Mucosa of descending colon (tissue), 3 donors: ENCODE measurements around the gene ACSF2. TPM values are rescaled to one million over a fixed set of nuclear protein-coding genes. Genes with fewer than 3 reads are reported as not detected.
A peak's percentile ranks its signal among the peaks of the same experiment; 100 is the strongest.
"Not testable (repeated sequence)": the region's sequence is repeated elsewhere in the genome, so short reads cannot be mapped to it uniquely, and the experiment has no call there.

Source experiments
- ATAC-seq: fragments of 200-7000 bp; cut with Tn5 transposase; one replicate; pipeline ENCODE4 v1.9.1; 2020; ENCODE audit warnings: mild to moderate bottlenecking, moderate library complexity
- DNase-seq, 3 donors: peaks; one replicate each; pipeline ENCODE4 v3.0.0-alpha.2; 2020
- H3K36me3 ChIP-seq: fragments of 200-600 bp; one replicate; pipeline ENCODE4 v1.8.0; 2021; ENCODE audit warnings: low read depth, mild to moderate bottlenecking
- H3K4me1 ChIP-seq: fragments of 200-600 bp; one replicate; pipeline ENCODE4 v1.8.0; 2021; ENCODE audit warnings: low read depth, mild to moderate bottlenecking
- H3K4me3 ChIP-seq: fragments of 200-600 bp; one replicate; pipeline ENCODE4 v1.8.0; 2021; ENCODE audit warnings: mild to moderate bottlenecking
- H3K9me3 ChIP-seq: fragments of 200-600 bp; one replicate; pipeline ENCODE4 v1.8.0; 2021; ENCODE audit warnings: mild to moderate bottlenecking
- intact Hi-C, 2 donors: fragments of 100-400 bp; cut with DNase I in 1 of 2; cut with micrococcal nuclease in 1 of 2; formaldehyde crosslinking; loops; one replicate each; pipeline versions ENCODE4 v1.11.0 to v1.11.1; 2022; cut with DNase I, micrococcal nuclease
- total RNA-seq, 3 donors: library from RNA; stranded (reverse); fragmentation: NEBNext Ultra II Directional in 2 of 3; extraction: Animal tissue kit (Norgen Biotek cat#: 25700) in 2 of 3; gene quantifications; one replicate each; pipeline versions ENCODE4 v1.2.1 to v1.2.4, GENCODE V29; 2021 to 2023
- TF ChIP-seq, protein P1 (sequence below): fragments of 200-600 bp; IDR thresholded peaks from one replicate; pipeline ENCODE4 v1.8.0; 2022; ENCODE audit warnings: antibody characterized with exemption, mild to moderate bottlenecking
- donor health status: DM: no; HTN: no; CAD: no; lungs with moderate emphysema.
- donor health status: DM: no; HTN: no; CAD: no.
- donor health status: DM: no; HTN: yes; CAD: no.

Gene ACSF2
- total RNA-seq, 3 donors from 2014 or later, result 79.7 to 246 (median 99.4) TPM

DNA sequence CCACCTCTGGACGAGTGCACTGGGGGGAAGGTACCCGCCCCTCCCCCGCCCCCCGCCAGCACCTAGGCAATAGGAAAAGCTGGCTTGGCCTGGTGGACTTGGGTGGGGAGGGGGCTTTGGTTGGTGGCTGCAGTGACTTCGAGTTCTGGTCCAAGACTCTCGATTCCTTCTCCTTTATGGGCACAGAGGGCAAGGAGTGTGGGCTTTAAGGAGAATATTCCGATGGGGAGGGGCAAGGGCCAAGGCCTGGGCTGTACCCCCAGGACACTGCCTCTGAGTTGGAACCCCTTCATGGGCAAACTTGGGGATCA is 409 bp downstream of the ACSF2 start:
- intact Hi-C loops, result no loop called here
- ATAC-seq, result peak; percentile 0
- peak in 1 of 3 donors; percentile 48 for DNase-seq
- Histone ChIP-seq H3K9me3 (no peaks in the 10 kb centered on the region), H3K4me3 (peak overlapping the region; percentile 74), H3K4me1 (peaks cover 34% of the 10 kb centered on the region), H3K36me3 (no peaks in the 10 kb centered on the region)
- TF ChIP-seq, protein P1, sequence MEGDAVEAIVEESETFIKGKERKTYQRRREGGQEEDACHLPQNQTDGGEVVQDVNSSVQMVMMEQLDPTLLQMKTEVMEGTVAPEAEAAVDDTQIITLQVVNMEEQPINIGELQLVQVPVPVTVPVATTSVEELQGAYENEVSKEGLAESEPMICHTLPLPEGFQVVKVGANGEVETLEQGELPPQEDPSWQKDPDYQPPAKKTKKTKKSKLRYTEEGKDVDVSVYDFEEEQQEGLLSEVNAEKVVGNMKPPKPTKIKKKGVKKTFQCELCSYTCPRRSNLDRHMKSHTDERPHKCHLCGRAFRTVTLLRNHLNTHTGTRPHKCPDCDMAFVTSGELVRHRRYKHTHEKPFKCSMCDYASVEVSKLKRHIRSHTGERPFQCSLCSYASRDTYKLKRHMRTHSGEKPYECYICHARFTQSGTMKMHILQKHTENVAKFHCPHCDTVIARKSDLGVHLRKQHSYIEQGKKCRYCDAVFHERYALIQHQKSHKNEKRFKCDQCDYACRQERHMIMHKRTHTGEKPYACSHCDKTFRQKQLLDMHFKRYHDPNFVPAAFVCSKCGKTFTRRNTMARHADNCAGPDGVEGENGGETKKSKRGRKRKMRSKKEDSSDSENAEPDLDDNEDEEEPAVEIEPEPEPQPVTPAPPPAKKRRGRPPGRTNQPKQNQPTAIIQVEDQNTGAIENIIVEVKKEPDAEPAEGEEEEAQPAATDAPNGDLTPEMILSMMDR, result no peak

DNA sequence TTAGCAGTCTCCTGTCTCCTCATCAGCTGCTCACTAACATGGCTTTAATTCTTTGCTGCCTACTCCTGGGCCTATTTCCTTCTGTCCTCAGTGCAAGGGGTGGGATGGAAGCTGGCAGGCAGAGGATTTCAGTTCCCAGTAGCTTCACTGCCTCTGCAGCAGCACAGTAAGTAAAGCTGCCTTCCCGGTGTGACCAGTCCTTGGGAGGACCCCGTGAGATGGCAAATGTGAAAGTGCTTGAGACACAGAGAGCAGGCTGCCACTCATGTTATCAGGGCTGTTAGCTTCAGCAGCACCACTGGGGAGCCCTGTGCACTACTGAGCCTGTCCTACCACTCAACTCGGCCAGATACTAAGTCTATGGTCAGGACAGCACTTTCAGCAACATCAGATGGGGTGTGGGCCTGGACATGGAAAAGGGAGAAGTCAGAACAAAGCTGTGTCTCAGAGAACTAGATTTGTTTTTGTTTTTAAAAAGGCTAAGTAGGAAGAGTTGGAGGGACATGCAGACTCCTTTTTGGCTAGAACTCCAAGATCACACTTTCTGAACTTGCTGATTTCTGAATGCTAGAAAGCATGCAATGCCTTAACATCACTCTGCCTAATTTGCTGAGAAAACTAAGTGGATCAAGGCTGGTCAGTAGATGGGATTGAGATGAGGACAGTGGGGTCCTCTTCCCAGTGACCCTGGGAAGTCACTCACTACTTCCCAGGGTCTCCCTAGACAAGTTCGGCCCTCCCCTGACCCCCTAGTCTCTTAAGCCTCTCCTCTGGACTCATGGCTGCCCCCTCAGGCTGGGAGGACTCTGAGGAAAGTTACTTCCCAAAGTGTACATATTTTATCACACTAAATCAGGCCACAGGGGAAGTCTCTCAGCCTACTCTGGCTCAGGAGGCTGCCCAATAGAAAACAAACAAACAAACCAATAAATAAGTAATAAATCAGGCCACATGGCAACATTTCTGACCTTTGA is 1.1 kb downstream of the ACSF2 start:
- TF ChIP-seq, protein P1, result no peak
- DNase-seq, result peak in 2 of 3 donors; percentile 57 to 63
- peak overlapping the region; percentile 74 for H3K4me3 ChIP-seq
- intact Hi-C loops, result no loop called here
- ATAC-seq, result peak; percentile 55
- no peaks in the 10 kb centered on the region for H3K36me3 ChIP-seq
- no peaks in the 10 kb centered on the region for H3K9me3 ChIP-seq
- peaks cover 30% of the 10 kb centered on the region for H3K4me1 ChIP-seq

DNA sequence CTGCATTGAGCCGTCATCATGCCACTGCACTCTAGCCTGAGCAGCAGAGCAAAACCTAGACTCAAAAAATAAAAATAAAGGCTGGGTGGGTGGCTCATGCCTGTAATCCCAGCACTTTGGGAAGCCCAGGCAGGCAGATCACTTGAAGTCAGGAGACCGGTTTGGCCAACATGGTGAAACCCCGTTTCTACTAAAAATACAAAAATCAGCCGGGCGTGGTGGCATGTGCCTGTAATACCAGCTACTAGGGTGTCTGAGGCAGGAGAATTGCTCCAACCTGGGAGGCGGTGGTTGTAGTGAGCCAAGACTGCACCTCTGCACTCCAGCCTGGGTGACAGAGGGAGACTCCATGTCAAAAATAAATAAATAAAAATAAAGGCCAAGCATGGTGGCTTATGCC is 2.1 kb downstream of the ACSF2 start:
- DNase-seq, H3K36me3 ChIP-seq, H3K9me3 ChIP-seq, H3K4me3 ChIP-seq, ATAC-seq, intact Hi-C loops: not testable (repeated sequence)
- peaks cover 30% of the 10 kb centered on the region for H3K4me1 ChIP-seq

DNA sequence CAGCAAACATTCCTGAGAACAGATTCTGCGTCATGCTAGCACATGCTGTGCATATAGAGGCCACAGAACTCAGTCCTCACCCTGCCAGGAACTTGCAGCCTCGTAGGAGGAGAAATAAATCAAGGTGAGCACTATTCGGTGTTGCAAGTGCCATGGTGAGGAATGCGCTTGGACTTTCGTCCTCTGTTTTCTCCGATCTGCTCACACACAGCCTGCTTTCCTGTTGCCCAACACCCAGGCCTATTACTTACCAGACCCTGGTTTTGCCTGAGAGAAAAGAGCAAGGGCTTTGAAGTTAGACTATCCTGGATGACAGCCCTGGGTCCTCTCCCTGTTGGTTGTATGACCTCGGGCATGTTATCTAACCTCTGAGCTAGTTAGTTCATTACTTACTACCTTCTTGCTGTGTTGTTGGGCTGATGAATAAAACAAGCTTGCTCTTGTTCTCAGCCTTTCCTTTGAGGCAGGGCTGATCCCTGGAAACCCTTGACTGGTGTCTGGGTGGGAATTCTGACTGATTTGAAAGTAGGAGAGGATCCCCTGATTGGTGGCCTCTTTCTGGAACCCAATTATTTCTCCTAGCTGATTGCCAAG is 2.9 kb downstream of the ACSF2 start:
- Histone ChIP-seq H3K9me3 (no peaks in the 10 kb centered on the region), H3K4me1 (peaks cover 30% of the 10 kb centered on the region), H3K36me3 (no peaks in the 10 kb centered on the region), H3K4me3 (no peak overlapping the region)
- intact Hi-C loops, result no loop called here
- ATAC-seq, result peak; percentile 3
- TF ChIP-seq, protein P1, result no peak
- no peak for DNase-seq

DNA sequence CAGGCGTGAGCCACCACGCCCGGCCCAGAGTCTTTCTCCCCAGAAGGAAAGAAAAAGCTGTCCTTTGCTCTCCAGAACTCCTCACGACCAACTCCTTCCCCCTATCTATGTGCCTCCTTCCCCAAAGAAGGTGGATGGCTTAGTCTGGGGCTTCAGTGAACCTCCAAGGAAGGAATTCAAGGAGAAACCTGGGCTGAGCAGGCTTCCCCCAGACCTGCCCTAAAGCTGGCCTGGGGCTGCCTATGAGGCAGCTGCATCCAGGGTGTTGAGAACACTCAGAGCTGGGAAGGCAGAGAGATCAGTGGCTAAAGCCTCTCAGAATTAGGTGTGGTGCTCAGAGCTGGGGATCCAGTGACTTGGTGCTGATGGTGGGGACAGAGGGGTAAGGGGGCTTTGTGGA is 3.8 kb downstream of the ACSF2 start:
- intact Hi-C loops, result no loop called here
- DNase-seq (no peak), ATAC-seq (no peak)
- TF ChIP-seq, protein P1, result no peak
- Histone ChIP-seq H3K9me3 (no peaks in the 10 kb centered on the region), H3K4me1 (peaks cover 30% of the 10 kb centered on the region), H3K36me3 (no peaks in the 10 kb centered on the region), H3K4me3 (no peak overlapping the region)
